Stimulated activated CD8-positive, alpha-beta memory T cell treated with anti-CD3 and anti-CD28 coated beads, Interleukin-7, amount 100 ng/mL, for 48 hours (primary cell): Measurements from ENCODE around the gene DGCR8.

ENCODE experiments used
- DNase-seq, 2 donors: peaks; one replicate each; pipeline ENCODE4 v3.0.0-alpha.2; 2020; ENCODE audit warnings: low read depth in 1 of 2; ENCODE audit errors: extremely low read depth in 1 of 2

Gene DGCR8

DNA sequence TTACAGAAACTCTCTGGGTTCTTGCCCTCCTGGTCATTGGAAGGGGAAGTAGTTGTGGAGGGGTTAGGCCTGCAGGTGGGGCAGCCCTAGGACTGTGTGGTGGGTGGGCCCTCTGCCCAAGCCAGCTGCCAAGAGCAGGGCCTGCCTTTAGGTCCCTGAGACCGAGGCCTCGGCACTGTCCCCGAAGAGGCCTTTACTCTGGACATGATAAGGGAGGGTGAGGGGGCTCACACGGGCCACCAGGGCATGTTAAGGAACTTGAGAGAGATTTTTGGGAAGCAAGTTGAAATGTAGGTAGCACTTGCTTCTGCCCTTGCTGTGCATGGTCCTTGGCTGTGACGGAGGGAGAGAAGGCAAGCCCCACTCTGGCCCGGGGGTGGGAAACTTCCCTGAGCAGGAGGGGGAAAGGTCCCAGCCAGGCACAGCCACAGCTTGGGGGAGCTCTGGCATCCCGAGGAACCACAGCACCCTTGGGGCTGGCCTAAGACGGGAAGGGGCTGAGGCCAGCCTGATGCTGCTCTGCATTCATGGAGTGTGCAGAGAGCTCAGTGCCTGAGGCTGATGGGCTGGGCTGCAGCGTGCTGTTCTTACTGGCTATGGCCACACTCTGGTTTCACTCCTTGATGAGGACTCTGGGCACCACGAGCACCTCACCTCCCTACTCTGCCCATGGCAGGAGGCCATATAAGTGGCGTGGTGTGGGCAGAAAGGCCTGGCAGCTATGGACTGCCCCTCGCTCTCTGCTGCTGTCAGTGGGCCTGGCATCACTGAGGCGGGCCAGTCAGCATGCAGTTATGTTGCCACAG lies 28.1 kb downstream of the DGCR8 start:
- DNase-seq: no peak

DNA sequence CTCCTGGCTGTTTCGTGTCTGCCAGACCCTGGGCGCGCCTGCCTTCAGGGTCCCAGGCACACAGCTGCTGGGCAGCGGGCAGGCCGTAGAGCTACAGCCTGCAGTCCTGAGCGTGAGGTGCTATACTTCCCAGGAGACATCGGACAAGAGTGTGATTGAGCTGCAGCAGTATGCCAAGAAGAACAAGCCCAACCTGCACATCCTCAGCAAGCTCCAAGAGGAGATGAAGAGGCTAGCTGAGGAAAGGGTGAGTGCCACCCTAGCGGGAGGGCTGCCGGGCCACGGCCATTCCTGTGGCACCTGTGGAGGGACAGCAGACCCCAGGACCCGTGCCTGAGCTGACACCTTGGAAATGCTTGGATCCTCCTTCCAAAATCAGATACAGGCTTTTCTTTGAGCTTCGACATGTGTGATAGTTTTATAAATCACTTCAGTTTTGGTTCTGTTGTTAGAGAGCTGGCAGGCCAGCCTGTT lies 28.8 kb downstream of the DGCR8 start:
- no peak for DNase-seq

DNA sequence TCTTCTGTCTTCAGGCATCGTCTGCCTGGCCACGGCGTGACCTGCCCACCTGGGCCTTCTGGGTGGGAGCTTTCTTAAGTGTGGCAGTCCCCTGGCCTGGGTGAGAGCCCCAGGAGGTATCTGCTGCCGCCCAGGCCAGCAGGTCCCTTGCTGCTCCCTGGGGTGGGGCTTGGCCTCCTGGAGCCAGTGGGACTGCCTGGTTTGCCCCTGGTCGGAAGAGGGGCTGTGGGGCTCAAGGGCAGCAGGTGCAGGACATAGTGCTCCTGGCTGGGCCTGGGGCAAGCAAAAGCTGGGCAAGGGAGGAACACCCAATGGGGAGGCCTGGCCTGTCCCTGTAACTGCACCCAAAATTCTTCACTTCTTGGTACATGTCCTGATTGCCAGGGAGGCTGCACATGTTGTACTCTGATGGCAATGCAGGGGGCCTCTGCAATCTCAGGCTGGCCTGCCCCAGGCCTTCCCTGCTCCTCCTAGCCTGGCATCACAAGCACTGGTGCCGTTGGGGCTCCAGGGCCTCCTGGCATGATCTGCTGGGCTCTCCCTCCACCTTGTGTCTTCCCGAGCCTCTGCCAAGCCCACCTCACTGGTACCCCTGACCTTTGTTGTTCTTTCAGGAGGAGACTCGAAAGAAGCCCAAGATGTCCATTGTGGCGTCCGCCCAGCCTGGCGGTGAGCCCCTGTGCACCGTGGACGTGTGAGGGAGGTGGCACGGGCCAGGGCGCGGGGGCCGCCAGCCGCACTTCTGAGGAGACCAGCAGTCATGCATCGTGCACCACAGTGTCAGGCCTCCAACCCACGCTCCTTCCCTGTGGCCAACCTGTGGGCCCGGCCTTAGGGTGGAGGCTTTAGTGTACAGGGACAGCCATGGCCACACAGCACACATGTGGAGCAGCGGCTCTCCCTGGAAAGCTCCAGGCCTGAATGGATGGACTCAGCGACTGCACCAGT lies 29.6 kb downstream of the DGCR8 start:
- DNase-seq: no peak

DNA sequence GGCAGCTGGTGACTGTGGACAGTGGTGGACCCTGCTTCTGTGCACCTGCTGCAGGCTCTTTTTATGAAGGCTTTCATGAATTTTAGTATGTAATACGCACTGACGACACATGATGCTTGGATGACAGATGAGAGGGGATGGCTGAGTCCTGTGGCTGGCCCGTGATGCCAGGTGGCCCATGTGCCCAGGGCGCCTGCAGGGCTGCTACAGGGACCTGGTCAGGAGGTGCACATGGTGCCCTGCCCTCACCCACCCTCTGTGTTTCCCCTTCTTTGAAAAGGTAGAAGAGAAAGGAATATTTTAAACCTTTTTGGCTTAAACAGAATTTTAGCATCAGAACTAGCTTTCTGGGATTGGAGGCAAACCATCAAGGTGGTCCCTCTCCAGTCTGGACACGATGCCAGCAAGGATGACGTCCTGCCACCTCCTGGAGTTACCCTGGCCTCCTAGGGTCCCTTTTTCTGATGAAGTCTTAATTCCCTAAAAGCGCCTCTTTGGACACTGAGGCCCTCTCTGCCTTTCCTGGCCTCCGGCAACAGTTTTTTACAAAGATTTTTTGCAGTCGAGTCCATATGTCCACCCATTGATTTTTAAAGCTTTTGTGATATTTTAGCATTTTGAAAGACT lies 30.4 kb downstream of the DGCR8 start:
- no peak for DNase-seq

DNA sequence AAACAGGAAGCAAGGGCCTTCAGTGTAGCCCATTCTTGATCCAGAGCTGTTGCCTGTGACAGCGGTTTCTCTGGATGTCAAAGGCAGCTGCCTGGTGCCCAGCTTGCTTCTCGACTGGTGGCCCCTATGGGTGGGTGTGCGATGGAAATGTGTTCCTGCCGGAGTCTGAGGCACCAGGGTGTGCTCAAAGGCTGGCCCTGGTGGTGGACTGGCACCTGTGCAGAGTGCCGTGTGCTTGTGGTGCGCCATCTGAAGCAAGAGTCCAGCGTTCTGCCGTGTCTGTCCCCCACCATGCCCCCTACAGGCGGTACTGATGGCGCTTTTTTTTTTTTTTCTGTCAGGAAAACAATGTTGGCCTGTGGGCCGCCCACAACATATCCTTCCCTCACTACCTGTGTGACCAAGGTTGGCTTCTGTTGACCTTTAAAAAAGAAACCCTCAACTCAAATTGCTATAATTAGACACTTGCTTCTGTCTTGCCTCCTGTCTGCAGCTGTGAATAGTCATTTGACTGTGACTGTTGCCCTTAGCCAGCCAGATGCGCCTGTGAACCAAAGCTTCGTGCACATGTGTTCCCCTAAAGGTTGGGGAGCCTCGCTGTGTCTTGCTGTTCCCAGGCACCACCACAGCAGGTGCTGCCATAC lies 31.1 kb downstream of the DGCR8 start:
- peak in 1 of 2 donors; percentile 41 for DNase-seq

DNA sequence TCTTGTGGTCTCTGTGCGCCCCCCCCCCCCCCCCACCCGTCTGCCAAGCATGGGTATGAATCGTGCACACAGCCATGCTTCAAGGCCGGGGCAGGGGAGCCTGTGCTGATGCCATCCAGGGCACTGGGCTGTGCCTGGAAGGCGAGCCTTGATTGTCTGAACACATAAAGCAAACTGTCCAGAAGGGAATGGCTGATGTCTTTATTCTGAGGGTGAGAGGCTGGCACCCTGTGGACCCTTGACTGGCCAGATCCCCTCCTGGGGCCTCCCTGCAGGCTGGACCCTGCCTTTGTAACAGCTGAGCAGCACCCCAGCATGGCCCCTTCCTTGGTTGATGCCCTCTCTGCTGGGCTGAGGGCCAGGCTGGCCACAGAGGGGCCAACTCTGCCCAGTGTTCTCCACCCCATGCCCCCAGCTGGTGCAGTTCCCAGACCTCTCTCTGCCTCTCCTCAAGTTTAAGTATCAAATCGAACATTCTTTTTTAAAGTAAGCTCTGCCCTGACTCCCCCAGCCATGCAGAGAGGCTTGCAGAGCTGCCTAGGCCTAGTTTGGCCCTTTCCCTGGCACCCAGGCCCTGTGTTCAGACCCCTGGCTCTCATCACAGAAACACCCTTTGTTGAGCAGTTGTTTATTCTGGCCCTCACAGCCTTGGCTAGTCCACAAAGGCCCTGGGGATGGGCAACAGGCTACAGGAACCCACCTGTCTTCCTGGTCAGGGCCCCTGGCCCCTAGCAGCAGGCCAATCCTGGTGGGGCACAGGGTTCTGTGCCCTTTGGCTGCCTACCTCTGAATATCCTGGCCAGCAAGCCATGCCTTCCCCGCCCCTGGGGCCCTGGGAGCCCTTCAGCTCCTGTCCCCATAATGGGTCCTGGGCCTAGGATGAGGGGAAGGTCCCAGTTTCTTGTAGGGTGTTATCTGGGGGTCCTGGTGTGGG lies 31.9 kb downstream of the DGCR8 start:
- no peak for DNase-seq

DNA sequence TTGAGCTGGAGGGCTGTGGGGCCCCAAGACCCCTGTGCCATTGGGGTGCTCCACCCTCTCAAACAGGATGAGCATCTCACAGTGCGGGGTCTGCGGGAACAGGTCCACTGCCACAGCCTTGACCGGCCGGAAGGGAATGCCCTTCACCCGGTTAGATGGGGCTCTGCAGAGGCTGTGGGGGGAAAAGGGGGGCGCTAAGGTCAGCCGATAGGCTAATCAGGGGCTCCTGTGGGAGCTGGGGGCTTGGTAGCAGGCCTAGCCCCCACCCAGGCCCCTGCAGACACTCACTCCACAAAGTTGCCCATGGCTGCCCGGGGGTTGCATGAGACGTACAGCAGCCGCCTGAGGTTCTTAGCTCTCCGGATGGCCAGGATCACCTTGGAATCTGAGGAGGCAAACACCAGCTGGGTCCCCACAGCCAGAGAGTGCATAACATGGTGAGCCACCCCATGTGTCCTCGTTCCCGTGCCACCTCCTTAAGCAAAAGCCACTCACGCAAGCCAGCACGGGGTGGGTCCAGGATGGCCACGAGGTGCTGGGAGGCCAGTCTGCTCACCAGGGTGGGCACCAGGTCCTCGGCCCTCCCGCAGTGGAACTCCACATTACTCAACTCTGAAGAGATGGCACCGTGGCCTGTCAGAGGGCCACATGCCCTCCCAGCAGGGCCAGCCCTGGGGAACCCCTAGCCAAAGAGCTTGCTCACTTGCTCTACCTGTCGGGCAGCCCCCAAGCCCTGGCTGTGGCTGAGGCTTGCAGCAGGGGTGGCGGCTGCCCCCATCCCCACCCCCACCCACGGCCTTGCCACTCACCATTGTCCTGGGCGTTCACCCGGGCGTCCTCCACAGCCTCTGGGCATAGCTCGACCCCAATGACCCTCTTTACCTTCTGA lies 32.8 kb downstream of the DGCR8 start:
- DNase-seq: no peak

DNA sequence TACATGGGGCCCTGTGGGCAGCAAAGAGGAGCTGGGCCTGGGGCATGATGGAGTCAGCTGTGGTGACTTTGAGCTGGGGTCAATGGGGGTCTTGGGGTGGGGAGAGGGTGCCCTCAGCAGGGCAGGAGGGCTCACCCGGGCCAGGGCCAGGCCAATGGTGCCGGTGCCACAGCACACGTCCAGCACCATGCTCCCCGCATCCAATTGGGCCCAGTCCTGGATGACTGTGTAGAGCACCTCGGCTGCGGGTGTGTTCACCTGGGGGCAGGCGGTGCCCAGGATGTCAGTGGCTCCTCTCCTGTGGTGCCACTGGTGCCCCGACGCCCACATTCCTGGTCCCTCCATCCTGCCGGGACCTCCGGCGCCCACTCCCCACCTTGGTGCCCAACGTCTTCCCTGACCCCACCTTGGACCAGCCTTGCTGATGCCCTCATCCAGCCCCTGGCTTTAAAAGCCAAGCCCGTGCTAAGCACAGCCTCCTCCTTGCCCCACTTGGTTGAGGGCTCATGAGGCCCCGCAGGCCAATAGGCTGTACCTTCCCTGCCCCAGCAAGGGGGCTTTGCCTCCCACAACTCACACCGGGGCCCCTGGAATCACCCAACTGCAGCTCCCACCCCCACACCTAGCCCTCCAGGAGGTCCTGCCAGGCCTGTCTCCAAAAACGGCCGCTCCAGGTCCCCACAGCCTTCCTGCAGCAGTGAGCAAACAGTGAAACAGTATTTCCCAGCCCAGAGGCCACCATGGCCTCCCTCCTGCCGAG lies 33.7 kb downstream of the DGCR8 start:
- DNase-seq: no peak

DNA sequence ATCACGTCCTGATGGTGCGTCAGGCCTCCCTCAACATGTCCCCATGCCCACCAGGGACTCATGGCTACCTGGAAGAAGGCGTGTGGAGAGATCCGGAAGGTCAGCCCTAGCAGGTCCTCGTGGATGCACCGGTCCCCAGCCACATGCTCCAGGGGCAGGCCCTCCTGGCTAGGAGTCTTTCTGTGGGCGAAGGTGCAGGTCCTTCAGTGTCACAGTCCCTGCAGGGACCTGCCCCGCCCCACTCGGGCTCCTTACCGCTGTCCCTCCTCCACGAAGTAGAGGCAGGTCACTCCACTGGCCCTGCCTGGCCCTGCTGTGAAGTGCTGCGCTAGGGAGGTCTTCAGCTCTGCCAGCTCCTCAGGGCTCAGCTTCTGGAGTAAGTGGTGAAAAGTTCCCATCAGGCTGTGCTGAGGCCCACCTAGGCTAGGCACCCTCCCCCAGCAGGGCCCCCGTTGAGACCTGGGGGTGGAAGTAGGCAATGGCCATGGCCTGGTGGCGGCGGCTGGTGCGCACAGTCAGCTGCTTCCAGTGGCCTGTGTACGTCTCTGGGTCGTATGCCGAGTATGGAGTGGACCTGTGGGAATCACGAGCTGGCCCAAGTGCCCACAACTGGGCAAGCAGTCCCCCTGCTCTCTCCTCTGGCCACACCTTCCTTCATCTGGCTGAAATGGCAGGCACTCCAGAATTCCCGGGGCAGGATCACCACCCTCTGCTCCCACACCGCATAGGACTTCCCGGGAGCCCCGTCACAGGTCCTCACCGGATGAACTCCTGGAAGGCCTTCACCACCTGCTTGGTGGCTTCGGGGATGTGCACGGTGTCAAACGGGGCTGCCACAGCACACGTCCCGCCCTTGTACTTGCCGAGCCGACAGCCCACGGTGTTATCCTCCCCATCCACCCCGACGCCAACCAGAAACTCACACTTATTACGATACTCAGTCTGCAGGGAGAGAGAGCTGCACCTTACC lies 34.8 kb downstream of the DGCR8 start:
- no peak for DNase-seq

DNA sequence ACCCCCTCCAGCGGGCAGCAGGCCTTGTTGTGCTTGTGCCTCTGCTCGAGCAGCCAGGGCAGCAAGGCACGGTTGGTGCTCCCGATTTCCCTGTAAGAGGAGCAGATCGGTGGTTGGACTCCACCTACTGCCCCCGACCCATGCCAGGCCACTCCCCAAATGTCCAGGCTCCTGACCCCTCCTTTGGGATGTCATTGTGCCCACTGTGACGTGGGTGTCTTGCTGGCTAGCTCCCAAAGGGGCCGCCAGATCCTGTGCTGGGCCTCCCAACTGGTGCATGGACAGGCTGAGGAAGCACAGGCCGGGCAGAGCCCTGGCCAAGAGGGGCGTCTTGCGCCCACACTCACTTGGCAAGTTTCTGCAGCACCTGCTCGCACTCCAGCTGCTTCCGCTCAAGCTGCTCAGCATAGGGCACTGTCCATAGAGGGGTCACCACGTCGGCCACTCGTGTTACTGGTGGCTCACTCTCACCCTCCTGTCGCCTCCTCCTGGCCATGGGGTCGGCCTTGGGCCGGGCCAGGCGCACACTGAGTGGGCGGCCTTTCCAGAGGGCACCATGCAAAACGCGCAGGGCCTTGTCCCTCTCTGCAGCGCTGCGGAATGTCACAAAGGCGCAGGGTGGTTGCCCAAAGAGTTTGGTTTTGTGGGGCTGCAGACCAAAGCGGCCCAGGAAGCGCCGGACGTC lies 35.8 kb downstream of the DGCR8 start, which contains the start of gene RANBP1:
RANBP1 (plus strand) TSS at position 414 of the 685 bp plus-strand sequence; CDS start at position 495, 81 bp downstream.
- no peak for DNase-seq

DNA sequence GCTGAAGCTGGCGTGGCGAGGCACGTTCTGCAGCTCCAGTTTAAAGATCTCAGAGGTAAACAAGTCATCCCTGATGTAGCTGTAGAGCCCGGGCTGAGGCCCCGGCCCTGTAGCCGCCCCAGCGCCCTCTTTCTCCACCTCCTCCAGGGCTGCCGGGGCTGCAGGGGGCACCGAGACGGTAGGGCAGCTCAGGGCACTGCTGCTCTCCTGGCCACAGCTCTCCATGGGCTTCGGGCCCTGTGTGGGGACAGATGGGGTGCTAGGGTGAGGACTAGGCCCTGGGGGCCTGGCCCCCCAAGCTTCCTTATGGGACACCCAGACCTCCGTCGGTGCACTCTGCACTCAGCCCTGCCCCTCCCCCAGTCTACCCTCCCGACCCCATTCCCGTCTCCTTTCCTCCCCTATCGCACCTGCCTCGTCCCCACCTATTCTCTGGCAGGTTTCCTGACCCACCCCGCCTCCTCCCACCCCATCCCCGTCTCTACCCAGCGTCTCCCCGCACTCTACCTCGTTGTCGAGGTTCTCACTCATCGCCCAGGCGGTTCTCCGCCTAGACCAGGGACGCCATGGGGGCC lies 36.4 kb downstream of the DGCR8 start:
- DNase-seq: no peak

DNA sequence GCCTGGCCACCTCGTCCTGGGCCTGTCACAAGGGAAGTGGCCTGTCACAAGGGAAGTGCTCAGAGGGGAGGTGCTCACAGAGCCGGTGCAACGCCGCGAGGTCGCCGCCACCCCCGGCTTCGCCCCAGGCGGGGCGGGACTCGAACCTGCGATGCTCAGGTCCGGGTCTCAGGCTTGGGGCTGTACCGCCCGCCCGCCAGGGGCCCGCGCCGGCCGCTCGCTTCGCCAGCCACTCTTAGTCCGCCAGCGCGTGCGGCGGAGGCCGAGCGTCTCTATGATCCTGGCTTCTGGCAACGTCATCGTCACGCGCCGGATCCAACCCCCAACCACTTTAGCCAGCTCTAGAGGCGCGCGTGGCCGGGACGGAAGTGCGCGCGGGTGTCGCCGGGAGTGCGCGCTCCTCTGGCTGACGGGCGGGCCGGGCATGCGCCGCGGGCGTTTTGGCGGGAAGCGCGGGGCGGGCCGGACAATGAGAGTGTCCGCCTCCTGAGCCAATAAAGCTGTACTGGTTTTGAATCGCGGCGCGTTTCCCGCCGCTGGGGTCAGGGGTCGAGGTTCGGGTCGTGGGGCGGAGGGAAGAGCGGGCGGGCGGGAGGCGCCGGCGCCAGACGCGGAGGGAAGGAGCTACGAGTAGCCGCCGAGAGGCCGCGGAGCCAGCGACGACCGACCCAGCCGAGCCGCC lies 37.1 kb downstream of the DGCR8 start, which contains the start of gene TRMT2A:
TRMT2A (minus strand) TSS at position 276 of the 682 bp plus-strand sequence. CDS start 320 bp downstream, outside the sequence.
- peak; percentile 95 to 97 for DNase-seq

DNA sequence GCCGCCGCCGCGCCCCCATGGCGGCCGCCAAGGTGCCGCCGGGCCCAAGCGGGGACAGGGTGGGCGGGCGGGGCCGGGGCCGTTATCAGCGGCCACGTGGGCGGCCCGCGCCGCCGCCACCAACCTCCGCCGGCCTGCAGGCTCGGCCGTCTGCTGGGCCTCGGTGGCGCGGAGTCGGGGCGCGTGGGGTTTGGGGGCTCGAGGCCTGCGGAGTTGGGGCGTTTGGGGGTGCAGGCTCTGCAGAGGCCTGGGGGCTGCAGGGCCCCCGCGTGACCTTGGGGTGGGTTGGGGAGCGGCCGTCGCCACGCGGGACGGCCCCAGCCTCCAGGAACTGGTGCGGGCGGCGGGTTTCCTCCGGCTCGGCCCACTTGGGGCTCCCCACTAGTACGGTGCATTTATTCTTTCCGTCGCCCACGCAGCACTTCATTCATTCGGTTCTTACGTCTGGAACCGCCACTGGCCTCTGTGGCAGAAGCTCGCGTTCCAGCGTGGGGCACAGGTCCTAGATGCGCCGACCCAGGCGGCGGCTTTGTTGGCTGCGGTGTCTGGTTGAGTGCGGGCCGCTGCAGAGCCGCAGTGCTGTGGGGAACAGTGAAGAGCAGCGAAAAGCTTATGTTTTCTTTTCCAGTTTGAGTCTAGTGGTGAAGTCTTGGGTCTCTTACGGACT lies 37.7 kb downstream of the DGCR8 start:
- peak; percentile 61 to 80 for DNase-seq

DNA sequence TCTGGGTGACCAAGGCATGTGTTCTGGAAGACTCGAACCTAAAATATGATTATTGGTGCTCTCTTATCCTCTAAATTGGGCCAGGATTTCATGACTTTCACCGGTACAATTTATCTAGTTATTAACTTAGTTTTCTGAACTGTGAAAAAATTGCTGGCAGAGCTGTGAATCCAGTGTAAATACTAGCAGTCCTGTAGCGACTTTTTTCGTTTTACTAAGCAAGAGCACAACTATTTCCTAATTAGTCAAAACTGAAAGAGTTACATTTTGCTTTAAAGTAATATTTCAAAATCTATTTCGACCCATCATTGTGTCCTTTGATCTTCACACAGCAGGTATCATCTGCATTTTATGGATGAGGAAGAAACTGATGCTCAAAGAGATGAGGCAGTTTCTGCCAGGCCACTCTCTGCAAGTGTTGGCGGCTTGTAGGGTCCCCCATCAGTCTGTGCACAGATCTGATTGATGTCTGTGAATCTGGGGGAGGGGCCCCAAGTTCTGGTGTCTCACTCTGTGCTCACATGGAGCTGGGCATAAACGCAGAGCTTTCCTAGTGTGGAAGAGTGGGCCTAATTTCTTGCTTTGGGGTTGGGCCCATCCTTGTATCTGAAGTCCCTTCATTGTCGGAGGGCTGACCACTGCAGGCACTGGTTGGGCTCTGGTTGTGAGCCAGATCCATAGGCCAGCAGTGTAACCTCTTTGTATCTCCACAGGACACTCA lies 38.4 kb downstream of the DGCR8 start:
- no peak for DNase-seq
